GM21515 (cell line): ENCODE data around the gene ACAD8.
"Not testable (repeated sequence)": the region's sequence is repeated elsewhere in the genome, so short reads cannot be mapped to it uniquely, and the experiment has no call there.

ENCODE experiments used
- ATAC-seq: cut with Tn5 transposase; IDR thresholded peaks from one replicate; pipeline ENCODE4 v1.9.1; 2021; ENCODE audit not compliant: unreplicated experiment

ACAD8 gene

GRCh38 chr11:134238956-134239355, 14.4 kb upstream of the ACAD8 start:
- ATAC-seq: no peak

GRCh38 chr11:134240592-134240991, 12.8 kb upstream of the ACAD8 start:
- no peak for ATAC-seq

- no peak for ATAC-seq
Observed at GRCh38 chr11:134242376-134242775, 11.0 kb upstream of the ACAD8 start.

- ATAC-seq: no peak
Observed at GRCh38 chr11:134243913-134244312, 9.5 kb upstream of the ACAD8 start.

GRCh38 chr11:134244593-134244992, 8.8 kb upstream of the ACAD8 start:
- ATAC-seq: peak; percentile 75

- ATAC-seq: no peak
Observed at GRCh38 chr11:134245434-134245833, 7.9 kb upstream of the ACAD8 start.

GRCh38 chr11:134246100-134246499, 7.3 kb upstream of the ACAD8 start:
- no peak for ATAC-seq

- ATAC-seq: no peak
Observed at GRCh38 chr11:134246678-134247077, 6.7 kb upstream of the ACAD8 start.

- ATAC-seq: no peak
Observed at GRCh38 chr11:134248910-134249480, 4.4 kb upstream of the ACAD8 start.

- no peak for ATAC-seq
Observed at GRCh38 chr11:134250246-134250645, 3.1 kb upstream of the ACAD8 start.

- ATAC-seq: no peak
Observed at GRCh38 chr11:134250675-134251074, 2.7 kb upstream of the ACAD8 start.

GRCh38 chr11:134252346-134253187, 801 bp upstream of the ACAD8 start:
- ATAC-seq: peak; percentile 23

GRCh38 chr11:134254433-134255183, 1.2 kb downstream of the ACAD8 start:
- no peak for ATAC-seq

GRCh38 chr11:134255184-134255561, 1.8 kb downstream of the ACAD8 start:
- not testable (repeated sequence) for ATAC-seq

GRCh38 chr11:134257101-134257500, 3.7 kb downstream of the ACAD8 start:
- ATAC-seq: no peak

GRCh38 chr11:134258577-134258976, 5.2 kb downstream of the ACAD8 start:
- ATAC-seq: no peak

- no peak for ATAC-seq
Observed at GRCh38 chr11:134260503-134260902, 7.1 kb downstream of the ACAD8 start.

GRCh38 chr11:134260983-134261382, 7.6 kb downstream of the ACAD8 start:
- ATAC-seq: no peak

GRCh38 chr11:134261626-134262488, 8.5 kb downstream of the ACAD8 start:
- no peak for ATAC-seq

GRCh38 chr11:134264966-134265764, 11.8 kb downstream of the ACAD8 start:
- no peak for ATAC-seq
